ENCODE measurements around the gene LRRC17.

DNA sequence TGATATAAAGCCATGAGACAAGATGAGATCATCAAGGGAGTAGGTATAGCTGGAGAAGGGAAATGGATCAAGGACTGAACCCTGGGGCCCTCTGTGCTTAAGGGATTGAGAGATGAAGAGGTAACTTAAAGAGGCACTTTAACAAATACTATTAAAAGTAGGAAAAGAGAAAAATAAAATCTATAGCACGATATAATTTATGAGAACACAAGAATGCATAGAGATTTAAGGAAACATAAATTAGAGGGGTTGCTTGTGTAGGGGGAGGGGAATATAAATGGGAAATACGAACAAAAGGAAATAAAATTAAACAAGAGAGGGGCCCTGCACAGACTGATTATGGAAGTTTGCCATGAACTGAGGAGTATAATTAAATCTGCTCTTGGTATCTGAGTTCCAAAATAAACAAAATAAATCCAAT lies 15.6 kb upstream of the LRRC17 start:
- TF ChIP-seq ZNF274 (IDR thresholded peaks at IDR 0.05; ENCODE audit: low read depth, low read length) (no peak), SUZ12 (IDR thresholded peaks at IDR 0.05; ENCODE audit: extremely low read depth, insufficient read depth, insufficient read length) (no peak), YY1 (IDR thresholded peaks at IDR 0.05; ENCODE audit: insufficient read depth, insufficient read length) (no peak)

All from NT2/D1 (cell line).